HG03521 (cell line): Measurements from ENCODE around the gene MAPK9.

Source experiments
- ATAC-seq: cut with Tn5 transposase; IDR thresholded peaks from one replicate; pipeline ENCODE4 v1.9.1; 2021; ENCODE audit warnings: mild to moderate bottlenecking, moderate library complexity; ENCODE audit not compliant: unreplicated experiment

Gene MAPK9

DNA sequence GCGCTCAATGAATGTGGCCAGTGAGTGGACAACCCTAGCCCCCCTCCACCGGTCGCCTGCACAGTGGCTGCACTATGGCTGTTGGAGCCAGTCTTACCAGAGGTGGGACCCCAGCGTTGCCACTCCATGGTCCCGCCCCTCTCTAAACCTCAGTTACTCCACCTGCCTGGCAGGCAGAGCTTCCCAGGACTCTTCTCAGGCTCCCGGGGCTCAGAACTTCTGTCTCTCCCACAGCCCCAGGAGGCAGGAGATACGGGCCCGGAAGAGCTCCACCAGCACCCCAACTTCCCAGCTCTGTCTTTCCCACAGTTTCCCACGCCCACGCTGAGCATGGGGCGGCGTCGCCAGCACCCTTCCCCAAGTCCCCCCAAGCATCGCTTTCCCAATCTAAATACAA, 83.8 kb downstream of the MAPK9 start:
- no peak for ATAC-seq

GRCh38 chr5:180207593-180207992, 84.3 kb downstream of the MAPK9 start:
- ATAC-seq: no peak

GRCh38 chr5:180206993-180207392, 84.9 kb downstream of the MAPK9 start:
- ATAC-seq: no peak

GRCh38 chr5:180205916-180206315, 86.0 kb downstream of the MAPK9 start:
- no peak for ATAC-seq

GRCh38 chr5:180204276-180204819, 87.5 kb downstream of the MAPK9 start:
- ATAC-seq: no peak

GRCh38 chr5:180202939-180203573, 88.8 kb downstream of the MAPK9 start:
- ATAC-seq: no peak

DNA sequence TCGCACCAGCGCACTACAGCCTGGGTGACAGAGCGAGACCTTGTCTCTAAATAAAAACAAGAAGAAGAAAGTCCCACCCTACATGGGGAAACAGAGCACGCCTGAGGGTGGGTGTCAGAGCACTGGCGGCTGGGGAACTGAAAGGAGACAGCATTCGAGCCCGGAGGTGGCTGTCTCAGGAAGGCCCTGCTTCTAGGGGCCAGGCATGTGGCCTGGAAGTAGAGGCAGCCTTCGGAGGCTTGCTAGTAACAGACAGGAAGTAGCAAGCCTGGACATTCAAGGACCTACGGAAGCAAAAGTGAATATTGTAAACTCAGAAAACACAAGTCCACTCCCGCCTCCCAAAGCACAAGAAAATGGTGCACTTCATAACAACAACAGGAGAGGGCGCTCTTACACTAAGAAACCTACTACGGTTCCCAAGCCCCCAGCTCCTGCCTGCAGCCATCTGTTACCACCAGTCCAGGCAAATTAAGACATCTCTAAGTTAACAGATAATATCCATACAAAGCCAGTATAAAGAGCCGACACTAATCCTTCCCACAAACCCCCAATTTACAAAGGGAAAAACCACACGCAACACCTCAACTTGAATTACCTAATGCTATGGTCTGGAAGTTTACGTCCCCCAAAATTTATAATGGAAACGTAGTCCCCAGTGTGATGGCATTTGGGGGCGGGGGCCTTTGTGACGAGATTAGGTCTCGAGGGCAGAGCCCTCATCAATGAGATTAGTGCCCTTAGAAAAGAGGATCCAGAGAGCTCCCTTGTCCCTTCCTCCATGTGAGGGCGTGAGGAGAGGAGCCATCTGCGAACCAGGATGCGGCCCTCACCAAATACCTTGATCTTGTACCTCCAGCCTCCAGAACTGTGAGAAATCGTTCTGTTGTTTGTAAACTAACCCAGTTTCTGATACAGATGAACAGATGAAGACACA, 90.6 kb downstream of the MAPK9 start:
- no peak for ATAC-seq

DNA sequence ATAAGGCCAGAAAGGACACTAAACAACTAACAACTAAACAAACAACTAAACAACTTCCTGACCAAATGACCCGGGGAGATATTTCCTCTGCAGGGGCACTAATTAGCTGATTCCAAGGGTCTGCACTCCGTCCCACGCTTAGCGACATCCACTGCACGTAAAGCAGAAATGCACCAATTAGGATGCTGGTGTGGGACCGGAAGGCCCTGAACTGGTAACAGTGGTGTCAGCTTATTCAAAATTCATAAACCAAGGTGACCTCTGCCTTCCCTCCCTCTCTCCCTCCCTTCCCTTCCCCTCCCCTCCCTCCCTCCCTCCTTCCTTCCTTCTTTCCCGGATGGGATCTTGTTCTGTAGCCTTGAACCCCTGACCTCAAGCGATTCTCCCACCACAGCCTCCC, 92.5 kb downstream of the MAPK9 start:
- no peak for ATAC-seq

DNA sequence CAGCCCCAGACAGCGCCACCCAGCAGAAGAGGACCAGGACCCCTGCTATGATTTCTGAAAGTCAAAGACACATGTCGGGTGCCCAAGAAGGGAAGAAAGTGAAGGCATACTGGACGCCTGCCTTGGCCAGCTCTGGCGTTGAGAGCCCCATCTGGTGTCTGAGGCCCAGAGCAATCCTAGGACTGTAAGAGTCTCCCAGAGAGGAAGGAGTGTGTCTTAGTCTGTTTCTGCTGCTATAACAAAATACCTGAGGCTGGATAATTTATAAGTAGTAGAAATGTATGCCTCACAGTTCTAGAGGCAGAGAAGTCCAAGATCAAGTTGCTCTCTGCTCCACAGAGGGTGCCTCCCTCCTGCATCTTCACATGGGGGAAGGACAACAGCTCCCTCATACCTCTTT, 93.7 kb downstream of the MAPK9 start:
- ATAC-seq: no peak

GRCh38 chr5:180197016-180197702, 94.7 kb downstream of the MAPK9 start:
- ATAC-seq: no peak

- no peak for ATAC-seq
These were observed 97.2 kb downstream of the MAPK9 start for GRCh38 chr5:180194410-180195345.

- ATAC-seq: no peak
These were observed 98.0 kb downstream of the MAPK9 start for GRCh38 chr5:180193749-180194375.

DNA sequence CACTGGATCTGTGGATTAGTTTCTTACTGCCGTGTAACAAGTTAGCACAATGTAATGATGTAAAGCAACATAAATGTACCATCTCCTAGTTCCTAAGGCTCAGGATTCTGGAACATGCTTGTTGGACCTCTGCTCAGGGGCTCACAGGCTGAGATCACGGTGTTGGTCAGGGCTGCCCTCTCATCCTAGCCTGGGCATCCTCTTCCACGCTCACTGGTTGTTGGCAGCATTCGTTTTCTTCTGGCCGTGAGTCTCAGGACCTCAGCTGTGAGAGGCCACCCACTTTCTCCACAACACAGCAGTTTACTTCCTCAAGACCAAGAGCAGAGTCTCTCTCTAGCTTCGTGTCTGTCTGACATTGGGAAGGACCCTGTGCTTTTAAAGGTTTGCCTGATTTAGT, 100.2 kb downstream of the MAPK9 start:
- ATAC-seq: no peak

DNA sequence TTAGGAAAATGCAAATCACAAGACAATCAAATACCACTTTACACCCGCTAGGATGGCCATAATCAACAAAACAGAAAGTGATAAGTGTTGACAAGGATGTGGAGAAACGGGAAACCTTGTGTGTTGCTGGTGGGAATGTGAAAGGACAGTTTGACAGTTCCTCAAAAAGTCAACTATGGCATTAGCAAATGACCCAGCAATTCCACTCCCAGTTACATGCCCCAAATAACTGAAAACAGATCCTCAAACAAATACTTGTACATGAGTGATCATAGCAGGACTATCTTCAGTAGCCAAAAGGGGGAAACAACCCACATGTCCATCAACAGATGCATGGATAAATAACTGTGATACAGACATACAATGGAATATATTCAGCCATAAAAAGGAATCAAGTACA, 104.1 kb downstream of the MAPK9 start:
- ATAC-seq: no peak
